ENCODE data around the gene HRG. TPM values are rescaled to one million over a fixed set of nuclear protein-coding genes. Genes with fewer than 3 reads are reported as not detected.

The HRG gene
- total and polyA plus RNA-seq, 2 donors (not counting 1 experiment from before 2014, with no cell fraction given) = not detected

GRCh38 chr3:186705882-186706780 lies 40.3 kb downstream of the HRG start:
- Histone ChIP-seq H3K36me3 (replicated peaks in 1 of 2; ENCODE audit: control extremely low read depth in 1 of 2, control insufficient read depth in 1 of 2, extremely low read depth in 1 of 2, insufficient read depth in 2 of 2, low read length in 1 of 2) (no peaks in the 10 kb centered on the region), H4K20me1 (ENCODE audit: control insufficient read depth, insufficient read depth, low read length, poor library complexity, severe bottlenecking) (no peaks in the 10 kb centered on the region), H3K27ac (ENCODE audit: low read length in 2 of 2) (no peak overlapping the region), H3K9me3 (ENCODE audit: control extremely low read depth in 1 of 3, control insufficient read depth in 2 of 3, insufficient read depth in 1 of 3, low read length in 2 of 3) (no peaks in the 10 kb centered on the region), H3K9ac (ENCODE audit: low read length) (no peak overlapping the region), H3K4me3 (ENCODE audit: control extremely low read depth in 1 of 5, extremely low read depth in 1 of 5, insufficient read depth in 1 of 5, low read depth in 2 of 5, low read length in 4 of 5) (no peak overlapping the region), H2AFZ (ENCODE audit: insufficient read depth, low read depth, low read length, poor library complexity, severe bottlenecking) (no peak overlapping the region), H3K79me2 (ENCODE audit: control insufficient read depth, insufficient read depth, low read length) (no peaks in the 10 kb centered on the region), H3K27me3 (replicated peaks in 1 of 4; ENCODE audit: control extremely low read depth in 1 of 4, control insufficient read depth in 3 of 4, insufficient read depth in 4 of 4, low read length in 3 of 4) (peaks cover 0 to 9% (median 3%) of the 10 kb centered on the region in 4 experiments), H3K4me2 (replicated peaks; ENCODE audit: low read depth, low read length, poor library complexity, severe bottlenecking) (no peak overlapping the region), H3K4me1 (ENCODE audit: control insufficient read depth in 2 of 2, insufficient read depth in 2 of 2, low read length in 2 of 2) (no peaks in the 10 kb centered on the region)
- no peak overlapping the region for H3K4me3 Mint-ChIP-seq
- no peaks in the 10 kb centered on the region for H3K4me1 Mint-ChIP-seq
- no peak for TF ChIP-seq CTCF (IDR thresholded peaks at IDR 0.05)
- TF ChIP-seq EZH2 (IDR thresholded peaks at IDR 0.05; ENCODE audit: borderline replicate concordance, insufficient read depth, low read depth, low read length, poor library complexity, severe bottlenecking) = no peak
- ChIA-PET POLR2A (no interaction called here), CTCF (no interaction called here)
- no peaks in the 10 kb centered on the region for H3K9me3 Mint-ChIP-seq (ENCODE audit: insufficient read depth)
- intact Hi-C loops (cut with micrococcal nuclease) = no loop called here
- H3K27ac Mint-ChIP-seq = no peak overlapping the region
- 66% methylated on average over 3 of the region's 6 CpGs for WGBS (ENCODE audit: insufficient coverage)
- peaks cover 23% of the 10 kb centered on the region for H3K27me3 Mint-ChIP-seq
- DNase-seq (no peak), ATAC-seq (ENCODE audit: low read depth) (no peak)

GRCh38 chr3:186708983-186709679 lies 43.3 kb downstream of the HRG start:
- DNase-seq (no peak), ATAC-seq (ENCODE audit: low read depth) (no peak)
- Mint-ChIP-seq H3K27ac (no peak overlapping the region), H3K27me3 (peaks cover 27% of the 10 kb centered on the region), H3K9me3 (ENCODE audit: insufficient read depth) (no peaks in the 10 kb centered on the region), H3K4me3 (no peak overlapping the region), H3K4me1 (no peaks in the 10 kb centered on the region)
- H3K4me1 ChIP-seq (ENCODE audit: control insufficient read depth in 2 of 2, insufficient read depth in 2 of 2, low read length in 2 of 2) = no peaks in the 10 kb centered on the region
- no peak overlapping the region for H3K4me2 ChIP-seq (replicated peaks; ENCODE audit: low read depth, low read length, poor library complexity, severe bottlenecking)
- WGBS (ENCODE audit: insufficient coverage) = 86% methylated on average over 4 of the region's 6 CpGs
- H3K27ac ChIP-seq (ENCODE audit: low read length in 2 of 2) = no peak overlapping the region
- TF ChIP-seq CTCF (IDR thresholded peaks at IDR 0.05) = no peak
- no peak for TF ChIP-seq EZH2 (IDR thresholded peaks at IDR 0.05; ENCODE audit: borderline replicate concordance, insufficient read depth, low read depth, low read length, poor library complexity, severe bottlenecking)
- H2AFZ ChIP-seq (ENCODE audit: insufficient read depth, low read depth, low read length, poor library complexity, severe bottlenecking) = no peak overlapping the region
- H3K36me3 ChIP-seq (replicated peaks in 1 of 2; ENCODE audit: control extremely low read depth in 1 of 2, control insufficient read depth in 1 of 2, extremely low read depth in 1 of 2, insufficient read depth in 2 of 2, low read length in 1 of 2) = no peaks in the 10 kb centered on the region
- intact Hi-C loops (cut with micrococcal nuclease) = no loop called here
- H3K9me3 ChIP-seq (ENCODE audit: control extremely low read depth in 1 of 3, control insufficient read depth in 2 of 3, insufficient read depth in 1 of 3, low read length in 2 of 3) = no peaks in the 10 kb centered on the region
- H3K27me3 ChIP-seq (replicated peaks in 1 of 4; ENCODE audit: control extremely low read depth in 1 of 4, control insufficient read depth in 3 of 4, insufficient read depth in 4 of 4, low read length in 3 of 4) = peaks cover 0 to 9% (median 3%) of the 10 kb centered on the region in 4 experiments
- ChIA-PET CTCF (no interaction called here), POLR2A (no interaction called here)
- H3K9ac ChIP-seq (ENCODE audit: low read length) = no peak overlapping the region
- no peak overlapping the region for H3K4me3 ChIP-seq (ENCODE audit: control extremely low read depth in 1 of 5, extremely low read depth in 1 of 5, insufficient read depth in 1 of 5, low read depth in 2 of 5, low read length in 4 of 5)
- no peaks in the 10 kb centered on the region for H3K79me2 ChIP-seq (ENCODE audit: control insufficient read depth, insufficient read depth, low read length)
- no peaks in the 10 kb centered on the region for H4K20me1 ChIP-seq (ENCODE audit: control insufficient read depth, insufficient read depth, low read length, poor library complexity, severe bottlenecking)
